Esophagus squamous epithelium (tissue), 5 donors: ENCODE results near the gene SPATA31D1. TPM values are rescaled to one million over a fixed set of nuclear protein-coding genes. Genes with fewer than 3 reads are reported as not detected.

Experiments used
- DNase-seq: peaks from one replicate; lab custom pipeline; 2025; lab: John Stamatoyannopoulos, UW
- H3K27ac ChIP-seq, 4 donors: fragments of 200-600 bp; sonication (generic); one replicate each; pipeline ENCODE4 v1.5.1; 2016 to 2019; ENCODE audit warnings: mild to moderate bottlenecking in 1 of 4
- H3K27me3 ChIP-seq, 4 donors: fragments of 200-600 bp; sonication (generic); 1 replicate in 3 of 4; 2 replicates in 1 of 4; pipeline versions ENCODE4 v1.5.1 to v1.6.0; 2017 to 2021; ENCODE audit warnings: antibody characterized with exemption in 1 of 4
- H3K36me3 ChIP-seq, 3 donors: fragments of 200-600 bp; sonication (generic); one replicate each; pipeline ENCODE4 v1.5.1; 2016 to 2019
- H3K4me1 ChIP-seq, 3 donors: fragments of 200-600 bp; sonication (generic); one replicate each; pipeline ENCODE4 v1.5.1; 2017 to 2019
- H3K4me3 ChIP-seq, 4 donors: fragments of 200-600 bp; sonication (generic); 1 replicate in 3 of 4; 2 replicates in 1 of 4; pipeline ENCODE4 v1.5.1; 2016 to 2019; ENCODE audit warnings: mild to moderate bottlenecking in 2 of 4, moderate library complexity in 1 of 4
- H3K9me3 ChIP-seq, 3 donors: fragments of 200-600 bp; sonication (generic); one replicate each; pipeline ENCODE4 v1.5.1; 2016 to 2019
- POLR2A ChIP-seq, 4 donors: fragments of 450-650 bp; IDR thresholded peaks; one replicate each; pipeline ENCODE4 v1.6.1; 2017; ENCODE audit warnings: antibody characterized with exemption in 4 of 4, mild to moderate bottlenecking in 4 of 4, moderate library complexity in 3 of 4
- WGBS, 2 donors: methylation state at CpG; one replicate each; pipeline ENCODE4 v1.1.5; 2018; 5-methylcytosine and 5-hydroxymethylcytosine counted together
- intact Hi-C: fragments of 100-400 bp; cut with DNase I; formaldehyde crosslinking; loops from one replicate; pipeline ENCODE4 v1.15.0; 2022
- total RNA-seq, 4 donors: library from RNA; depleted of rRNA; stranded (reverse); fragments of >200 nt; gene quantifications; one replicate each; pipeline ENCODE4 v1.1.0, GENCODE V29; 2016
- TF ChIP-seq, protein P1 (sequence below), 6 experiments: fragments of 450-650 bp in 4 of 6; fragments of 200-600 bp in 2 of 6; sonication (generic) in 2 of 6; IDR thresholded peaks; one replicate each; pipeline ENCODE4 v1.5.1; 2016 to 2019; ENCODE audit warnings: antibody characterized with exemption in 6 of 6, mild to moderate bottlenecking in 4 of 6, moderate library complexity in 4 of 6
- donor health status: DM: yes; HTN: yes; CAD: no.

Gene SPATA31D1
- total RNA-seq, 4 donors from 2014 or later, result not detected

DNA sequence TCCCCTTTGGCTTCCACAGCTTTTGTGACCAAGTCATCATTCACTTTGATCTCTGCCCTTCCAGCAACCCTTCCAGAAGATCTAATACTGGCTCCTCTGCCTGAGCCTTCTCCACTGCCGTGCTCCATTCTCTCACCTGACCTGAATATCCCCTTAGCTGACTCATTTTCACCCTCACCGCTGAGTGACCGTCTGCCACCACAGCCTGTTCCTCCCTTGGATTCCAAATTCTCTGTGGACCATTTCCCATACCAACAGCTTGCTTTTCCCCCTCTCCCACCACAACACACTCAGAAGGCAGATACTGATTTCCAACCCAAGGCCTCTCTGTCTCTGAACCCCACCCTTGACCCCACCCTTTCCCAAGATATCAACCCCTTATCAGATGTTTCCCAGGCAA lies 20.5 kb upstream of the SPATA31D1 start:
- Histone ChIP-seq H3K27ac (no peak overlapping the region), H3K4me3 (no peak overlapping the region), H3K9me3 (no peaks in the 10 kb centered on the region), H3K4me1 (no peaks in the 10 kb centered on the region), H3K27me3 (no peaks in the 10 kb centered on the region), H3K36me3 (no peaks in the 10 kb centered on the region)
- DNase-seq, result no peak
- WGBS, 2 donors, result 84 to 85% methylated on average over 3 of the region's 3 CpGs
- intact Hi-C loops, result no loop called here
- TF ChIP-seq POLR2A (IDR thresholded peaks at IDR 0.05), result no peak
- TF ChIP-seq, protein P1, sequence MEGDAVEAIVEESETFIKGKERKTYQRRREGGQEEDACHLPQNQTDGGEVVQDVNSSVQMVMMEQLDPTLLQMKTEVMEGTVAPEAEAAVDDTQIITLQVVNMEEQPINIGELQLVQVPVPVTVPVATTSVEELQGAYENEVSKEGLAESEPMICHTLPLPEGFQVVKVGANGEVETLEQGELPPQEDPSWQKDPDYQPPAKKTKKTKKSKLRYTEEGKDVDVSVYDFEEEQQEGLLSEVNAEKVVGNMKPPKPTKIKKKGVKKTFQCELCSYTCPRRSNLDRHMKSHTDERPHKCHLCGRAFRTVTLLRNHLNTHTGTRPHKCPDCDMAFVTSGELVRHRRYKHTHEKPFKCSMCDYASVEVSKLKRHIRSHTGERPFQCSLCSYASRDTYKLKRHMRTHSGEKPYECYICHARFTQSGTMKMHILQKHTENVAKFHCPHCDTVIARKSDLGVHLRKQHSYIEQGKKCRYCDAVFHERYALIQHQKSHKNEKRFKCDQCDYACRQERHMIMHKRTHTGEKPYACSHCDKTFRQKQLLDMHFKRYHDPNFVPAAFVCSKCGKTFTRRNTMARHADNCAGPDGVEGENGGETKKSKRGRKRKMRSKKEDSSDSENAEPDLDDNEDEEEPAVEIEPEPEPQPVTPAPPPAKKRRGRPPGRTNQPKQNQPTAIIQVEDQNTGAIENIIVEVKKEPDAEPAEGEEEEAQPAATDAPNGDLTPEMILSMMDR (IDR thresholded peaks at IDR 0.05), result no peak

DNA sequence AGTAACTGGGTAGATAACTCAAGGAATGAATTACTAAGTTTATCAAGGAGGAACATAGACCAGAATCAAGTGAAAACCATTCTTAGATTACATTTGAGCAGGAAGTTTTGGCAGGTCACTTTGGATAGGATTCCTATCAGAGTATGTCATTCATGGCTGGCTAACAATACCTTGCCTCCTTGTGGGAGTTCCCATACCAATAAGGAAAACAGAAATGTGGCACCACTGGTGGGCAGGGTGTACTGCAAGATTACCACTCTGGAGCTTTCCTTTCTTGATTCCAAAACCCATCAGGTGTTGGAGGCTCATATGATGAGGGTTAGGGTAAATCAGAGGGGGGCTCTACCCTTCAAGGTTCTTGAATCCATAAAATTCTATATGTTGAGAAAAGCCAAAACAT lies 18.6 kb upstream of the SPATA31D1 start:
- H3K4me1 ChIP-seq, result no peaks in the 10 kb centered on the region
- H3K36me3 ChIP-seq, result no peaks in the 10 kb centered on the region
- TF ChIP-seq, protein P1 (IDR thresholded peaks at IDR 0.05), result no peak
- no peak for TF ChIP-seq POLR2A (IDR thresholded peaks at IDR 0.05)
- intact Hi-C loops, result no loop called here
- no peak overlapping the region for H3K27ac ChIP-seq
- no peak overlapping the region for H3K4me3 ChIP-seq
- no peaks in the 10 kb centered on the region for H3K9me3 ChIP-seq
- DNase-seq, result no peak
- H3K27me3 ChIP-seq, result no peaks in the 10 kb centered on the region

DNA sequence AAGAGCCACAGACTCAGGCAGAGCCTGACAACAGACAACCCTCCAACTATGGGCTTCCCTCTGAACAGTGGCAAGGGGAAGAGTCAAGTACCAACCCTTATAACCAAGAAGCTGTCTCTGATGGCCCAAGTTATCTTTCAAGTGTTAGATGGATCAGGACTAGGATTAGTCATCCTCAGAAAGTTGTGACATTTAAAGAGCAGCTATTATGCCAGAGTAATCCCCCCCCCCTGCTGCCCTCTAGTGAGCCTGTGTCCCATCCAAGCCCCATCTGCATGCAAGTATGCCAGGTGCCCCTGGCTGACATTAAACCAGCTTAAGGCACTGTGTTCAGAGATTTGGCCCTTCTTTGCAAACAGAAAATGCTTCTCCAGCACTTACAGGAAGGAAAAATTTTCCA lies 16.8 kb upstream of the SPATA31D1 start:
- H3K27ac ChIP-seq, result no peak overlapping the region
- H3K27me3 ChIP-seq, result no peaks in the 10 kb centered on the region
- no peak for TF ChIP-seq POLR2A (IDR thresholded peaks at IDR 0.05)
- TF ChIP-seq, protein P1 (IDR thresholded peaks at IDR 0.05), result no peak
- H3K4me3 ChIP-seq, result no peak overlapping the region
- DNase-seq, result no peak
- no peaks in the 10 kb centered on the region for H3K4me1 ChIP-seq
- intact Hi-C loops, result no loop called here
- no peaks in the 10 kb centered on the region for H3K36me3 ChIP-seq
- no peaks in the 10 kb centered on the region for H3K9me3 ChIP-seq

DNA sequence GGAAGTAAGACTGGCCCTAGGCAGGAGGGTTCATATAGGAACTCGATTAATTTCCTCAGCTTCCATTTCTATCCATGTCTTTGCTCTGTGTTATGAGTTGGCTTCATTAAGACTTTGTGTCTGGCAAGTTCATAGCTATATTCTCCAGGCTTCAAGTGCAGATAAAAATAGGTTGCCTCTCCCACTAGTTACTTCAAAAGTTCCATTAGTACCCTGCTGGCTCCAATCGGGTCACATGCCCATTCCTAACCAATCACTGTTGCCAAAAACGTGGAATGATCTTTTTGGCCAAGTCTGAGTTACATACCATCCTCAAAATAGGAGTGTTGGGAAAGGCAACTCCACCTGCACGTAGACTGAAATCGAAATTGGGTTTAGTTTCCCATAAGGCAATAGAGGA lies 13.8 kb upstream of the SPATA31D1 start:
- Histone ChIP-seq H3K4me1 (no peaks in the 10 kb centered on the region), H3K27me3 (no peaks in the 10 kb centered on the region), H3K36me3 (no peaks in the 10 kb centered on the region), H3K4me3 (no peak overlapping the region), H3K27ac (no peak overlapping the region), H3K9me3 (peaks cover 0 to 5% (median 0%) of the 10 kb centered on the region in 3 donors)
- intact Hi-C loops, result no loop called here
- DNase-seq, result no peak
- 69 to 74% methylated on average over 5 of the region's 5 CpGs for WGBS, 2 donors
- no peak for TF ChIP-seq POLR2A (IDR thresholded peaks at IDR 0.05)
- TF ChIP-seq, protein P1 (IDR thresholded peaks at IDR 0.05), result no peak

DNA sequence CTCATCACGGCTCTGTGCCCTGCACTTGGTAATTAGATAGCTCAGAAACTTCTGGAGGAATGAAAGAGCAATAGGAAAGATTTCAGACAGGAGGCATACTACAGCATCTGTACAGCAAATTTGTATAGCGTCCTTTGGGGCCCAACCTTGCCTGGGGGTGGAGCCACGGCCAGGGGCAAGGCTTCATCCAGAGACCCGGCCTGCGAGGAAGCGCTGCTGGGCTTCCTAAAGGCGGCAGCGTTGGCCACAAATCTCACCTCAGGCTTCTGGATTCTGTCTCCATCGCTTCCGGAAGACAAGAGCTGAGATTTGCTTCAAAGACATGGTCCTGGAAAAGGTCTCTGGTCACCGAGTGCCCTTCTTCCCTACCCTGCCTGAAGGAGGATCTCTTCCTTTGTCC lies 12.2 kb upstream of the SPATA31D1 start:
- intact Hi-C loops, result no loop called here
- 83 to 95% methylated on average over 9 to 11 of the region's 11 CpGs for WGBS, 2 donors
- no peak for DNase-seq

More for the DNA sequence above, 12.2 kb upstream of the SPATA31D1 start:
- H3K4me3 ChIP-seq, result no peak overlapping the region
- no peaks in the 10 kb centered on the region for H3K27me3 ChIP-seq
- H3K4me1 ChIP-seq, result no peaks in the 10 kb centered on the region
- TF ChIP-seq, protein P1 (IDR thresholded peaks at IDR 0.05), result no peak
- no peak for TF ChIP-seq POLR2A (IDR thresholded peaks at IDR 0.05)
- H3K36me3 ChIP-seq, result no peaks in the 10 kb centered on the region
- peaks cover 0 to 5% (median 0%) of the 10 kb centered on the region in 3 donors for H3K9me3 ChIP-seq
- H3K27ac ChIP-seq, result no peak overlapping the region
